ENCODE measurements around the gene TRPM2. TPM values are rescaled to one million over a fixed set of nuclear protein-coding genes. Genes with fewer than 3 reads are reported as not detected.

TRPM2 gene
- total and polyA plus RNA-seq, 2 of the 4 experiments (the other 2 are of a cell fraction), result not detected

DNA sequence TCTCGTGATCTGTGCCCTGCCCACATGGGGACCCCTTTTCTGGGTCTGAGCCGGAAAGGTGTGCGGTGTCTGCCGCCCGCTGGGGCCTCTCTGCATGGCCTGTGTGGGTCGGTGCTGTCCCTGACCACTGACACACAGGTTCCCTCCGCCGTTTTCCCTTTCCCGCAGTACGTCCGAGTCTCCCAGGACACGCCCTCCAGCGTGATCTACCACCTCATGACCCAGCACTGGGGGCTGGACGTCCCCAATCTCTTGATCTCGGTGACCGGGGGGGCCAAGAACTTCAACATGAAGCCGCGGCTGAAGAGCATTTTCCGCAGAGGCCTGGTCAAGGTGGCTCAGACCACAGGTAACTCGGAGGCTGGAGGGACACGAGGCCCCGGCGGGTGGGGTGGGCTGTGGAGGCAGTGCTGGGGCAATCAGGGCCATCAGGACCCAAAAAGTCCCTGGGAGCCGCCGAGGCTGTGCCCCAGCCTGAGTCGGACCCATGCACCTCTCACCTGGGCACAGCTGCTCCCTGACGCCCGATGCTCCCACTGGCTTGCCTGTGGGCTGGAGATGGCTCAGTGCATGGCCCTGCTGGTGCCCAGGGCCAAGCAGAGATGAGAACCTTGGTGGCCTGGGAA is 13.3 kb downstream of the TRPM2 start:
- no peak overlapping the region for H3K4ac ChIP-seq (ENCODE audit: low read depth, low read length)
- intact Hi-C loops (cut with micrococcal nuclease), result no loop called here
- no peak overlapping the region for H3K56ac ChIP-seq (ENCODE audit: extremely low read depth, insufficient read depth, low read length)
- no peaks in the 10 kb centered on the region for H3K4me1 ChIP-seq (ENCODE audit: control insufficient read depth, insufficient read depth, low read length)
- no peak overlapping the region for H2AFZ ChIP-seq (replicated peaks; ENCODE audit: low read length, poor library complexity)
- H4K91ac ChIP-seq (ENCODE audit: insufficient read depth, low read depth, low read length), result no peak overlapping the region
- ChIA-PET POLR2A (ENCODE audit: unreplicated experiment) (no interaction called here), CTCF (no interaction called here)
- no peak overlapping the region for H2BK120ac ChIP-seq (ENCODE audit: low read depth, low read length)
- ATAC-seq (ENCODE audit: low read depth) (no peak), DNase-seq (no peak)
- peaks cover 6% of the 10 kb centered on the region for H3K9me3 ChIP-seq (ENCODE audit: control insufficient read depth, insufficient read depth, low read length)
- TF ChIP-seq MAZ (IDR thresholded peaks at IDR 0.05; ENCODE audit: borderline replicate concordance, low read depth, low read length) (no peak), USF2 (IDR thresholded peaks at IDR 0.05; ENCODE audit: low read depth, low read length) (no peak), MAFK (IDR thresholded peaks at IDR 0.05; ENCODE audit: low read depth, low read length) (no peak), ELK1 (IDR thresholded peaks at IDR 0.05; ENCODE audit: borderline replicate concordance, low read depth, low read length) (no peak), BHLHE40 (IDR thresholded peaks at IDR 0.05; ENCODE audit: low read depth, low read length) (no peak), MXI1 (IDR thresholded peaks at IDR 0.05; ENCODE audit: borderline replicate concordance, low read depth, low read length) (no peak), SMC3 (IDR thresholded peaks at IDR 0.05; ENCODE audit: low read depth, low read length) (no peak), POLR2A (IDR thresholded peaks at IDR 0.05; ENCODE audit: low read depth, low read length) (no peak), NFE2L2 (IDR thresholded peaks at IDR 0.05; ENCODE audit: low read depth, low read length) (no peak), CEBPB (IDR thresholded peaks at IDR 0.05; ENCODE audit: low read depth, low read length) (no peak), RCOR1 (IDR thresholded peaks at IDR 0.05; ENCODE audit: insufficient replicate concordance, low read length) (no peak)
- H3K14ac ChIP-seq (replicated peaks; ENCODE audit: low read depth, low read length), result no peak overlapping the region
- no peak overlapping the region for H2BK20ac ChIP-seq (ENCODE audit: low read depth, low read length)
- H3K27ac ChIP-seq (ENCODE audit: insufficient read depth, low read length), result no peak overlapping the region
- H3K23ac ChIP-seq (ENCODE audit: low read depth, low read length), result no peak overlapping the region
- H4K20me1 ChIP-seq (ENCODE audit: insufficient read depth, low read length), result no peaks in the 10 kb centered on the region
- H3K18ac ChIP-seq (ENCODE audit: low read depth, low read length), result no peak overlapping the region
- no peak overlapping the region for H4K5ac ChIP-seq (ENCODE audit: low read depth, low read length)
- H2AK9ac ChIP-seq (replicated peaks; ENCODE audit: low read depth, low read length, poor library complexity), result no peak overlapping the region
- H3K27me3 ChIP-seq (ENCODE audit: control insufficient read depth, insufficient read depth, low read length), result peaks cover 3% of the 10 kb centered on the region; the same call in 1 of the 2 replicates
- H3K36me3 ChIP-seq (ENCODE audit: control insufficient read depth, insufficient read depth, low read length), result no peaks in the 10 kb centered on the region
- no peak overlapping the region for H2AK5ac ChIP-seq (ENCODE audit: low read depth, low read length)
- dilution Hi-C loops (cut with HindIII; ENCODE audit: low sequenced_read_pairs, unreplicated experiment), result no loop called here
- no peak overlapping the region for H3K4me3 ChIP-seq (ENCODE audit: insufficient read depth, low read depth, low read length)
- H3K9ac ChIP-seq (ENCODE audit: low read depth, low read length), result no peak overlapping the region
- BruUV-seq (replicated peaks), result no TSS peak
- no peak overlapping the region for H3K4me2 ChIP-seq (ENCODE audit: low read depth, low read length)
- WGBS, 2 experiments (ENCODE audit: extremely low coverage in 2 of 2, insufficient read length in 1 of 2), result 33% methylated on average over 1 of the region's 28 CpGs; no CpG with 5 or more reads in 1 of the 2 experiments
- no peaks in the 10 kb centered on the region for H3K9me1 ChIP-seq (ENCODE audit: insufficient read depth, low read length)
- no peak overlapping the region for H2BK15ac ChIP-seq (ENCODE audit: low read depth, low read length)
- in situ Hi-C loops (cut with MboI; ENCODE audit: low sequenced_read_pairs), result no loop called here
- H2BK5ac ChIP-seq (ENCODE audit: low read depth, low read length, poor library complexity, severe bottlenecking), result no peak overlapping the region
- no peak overlapping the region for H4K8ac ChIP-seq (ENCODE audit: low read depth in 2 of 2, low read length in 2 of 2)
- H3K79me1 ChIP-seq (ENCODE audit: low read depth in 1 of 2, low read length in 2 of 2), result no peaks in the 10 kb centered on the region

Data from IMR-90 (cell line).